Uterus (tissue), 4 donors: ENCODE measurements around the gene LCE4A. TPM values are rescaled to one million over a fixed set of nuclear protein-coding genes. Genes with fewer than 3 reads are reported as not detected.

ENCODE experiments used
- DNase-seq, 2 donors: peaks; one replicate each; pipeline ENCODE4 v3.0.0-alpha.2; 2019 to 2020
- H3K27ac ChIP-seq, 2 donors: fragments of 200-600 bp; sonication (generic); 1 replicate in 1 of 2; 2 replicates in 1 of 2; pipeline ENCODE4 v1.5.1; 2016 to 2018
- H3K27me3 ChIP-seq, 2 donors: fragments of 200-600 bp; sonication (generic); one replicate each; pipeline ENCODE4 v1.5.1; 2018 to 2019; ENCODE audit warnings: control low read depth in 1 of 2
- H3K36me3 ChIP-seq, 2 donors: fragments of 200-600 bp; sonication (generic); one replicate each; pipeline ENCODE4 v1.5.1; 2019; ENCODE audit warnings: control low read depth in 1 of 2
- H3K4me1 ChIP-seq, 2 donors: fragments of 200-600 bp; sonication (generic); one replicate each; pipeline ENCODE4 v1.5.1; 2018 to 2019; ENCODE audit warnings: control low read depth in 1 of 2
- H3K4me3 ChIP-seq, 2 donors: fragments of 200-600 bp; sonication (generic); 1 replicate in 1 of 2; 2 replicates in 1 of 2; pipeline ENCODE4 v1.5.1; 2018 to 2019; ENCODE audit warnings: mild to moderate bottlenecking in 1 of 2
- H3K9me3 ChIP-seq, 2 donors: fragments of 200-600 bp; sonication (generic); one replicate each; pipeline ENCODE4 v1.5.1; 2019; ENCODE audit warnings: control low read depth in 1 of 2
- POLR2A ChIP-seq, 2 donors: fragments of 450-650 bp; IDR thresholded peaks; one replicate each; pipeline ENCODE4 v1.6.1; 2016; ENCODE audit warnings: antibody characterized with exemption in 2 of 2, mild to moderate bottlenecking in 1 of 2, moderate library complexity in 1 of 2
- intact Hi-C: fragments of 100-400 bp; cut with DNase I; formaldehyde crosslinking; loops from one replicate; pipeline ENCODE4 v1.15.1; 2023; ENCODE audit warnings: low total_unique reads
- total RNA-seq, 4 donors: library from RNA; depleted of rRNA in 3 of 4; stranded (reverse); fragments of >200 nt in 3 of 4; gene quantifications; one replicate each; pipeline versions ENCODE4 v1.1.0 to v1.2.4, GENCODE V29; 2014 to 2023
- TF ChIP-seq, protein P1 (sequence below), 4 experiments: fragments of 200-600 bp in 2 of 4; fragments of 450-650 bp in 2 of 4; sonication (generic) in 2 of 4; IDR thresholded peaks; one replicate each; pipeline ENCODE4 v1.5.1; 2016 to 2019; ENCODE audit warnings: antibody characterized with exemption in 4 of 4, mild to moderate bottlenecking in 2 of 4, moderate library complexity in 1 of 4
- donor health status: DM: yes; HTN: yes; CAD: no.

Gene LCE4A
- total RNA-seq, 4 donors from 2014 or later, result not detected

- TF ChIP-seq, protein P1, sequence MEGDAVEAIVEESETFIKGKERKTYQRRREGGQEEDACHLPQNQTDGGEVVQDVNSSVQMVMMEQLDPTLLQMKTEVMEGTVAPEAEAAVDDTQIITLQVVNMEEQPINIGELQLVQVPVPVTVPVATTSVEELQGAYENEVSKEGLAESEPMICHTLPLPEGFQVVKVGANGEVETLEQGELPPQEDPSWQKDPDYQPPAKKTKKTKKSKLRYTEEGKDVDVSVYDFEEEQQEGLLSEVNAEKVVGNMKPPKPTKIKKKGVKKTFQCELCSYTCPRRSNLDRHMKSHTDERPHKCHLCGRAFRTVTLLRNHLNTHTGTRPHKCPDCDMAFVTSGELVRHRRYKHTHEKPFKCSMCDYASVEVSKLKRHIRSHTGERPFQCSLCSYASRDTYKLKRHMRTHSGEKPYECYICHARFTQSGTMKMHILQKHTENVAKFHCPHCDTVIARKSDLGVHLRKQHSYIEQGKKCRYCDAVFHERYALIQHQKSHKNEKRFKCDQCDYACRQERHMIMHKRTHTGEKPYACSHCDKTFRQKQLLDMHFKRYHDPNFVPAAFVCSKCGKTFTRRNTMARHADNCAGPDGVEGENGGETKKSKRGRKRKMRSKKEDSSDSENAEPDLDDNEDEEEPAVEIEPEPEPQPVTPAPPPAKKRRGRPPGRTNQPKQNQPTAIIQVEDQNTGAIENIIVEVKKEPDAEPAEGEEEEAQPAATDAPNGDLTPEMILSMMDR (IDR thresholded peaks at IDR 0.05), result no peak
- TF ChIP-seq POLR2A (IDR thresholded peaks at IDR 0.05), result no peak
- H3K27ac ChIP-seq, result no peak overlapping the region
- no peaks in the 10 kb centered on the region for H3K4me1 ChIP-seq
- intact Hi-C loops, result no loop called here
- no peaks in the 10 kb centered on the region for H3K9me3 ChIP-seq
- H3K4me3 ChIP-seq, result no peak overlapping the region
- H3K27me3 ChIP-seq, result no peaks in the 10 kb centered on the region
- H3K36me3 ChIP-seq, result no peaks in the 10 kb centered on the region
- DNase-seq, result no peak
Observed at GRCh38 chr1:152699746-152700145, 8.2 kb upstream of the LCE4A start.

- H3K9me3 ChIP-seq, result no peaks in the 10 kb centered on the region
- no peaks in the 10 kb centered on the region for H3K36me3 ChIP-seq
- no peak overlapping the region for H3K4me3 ChIP-seq
- no peaks in the 10 kb centered on the region for H3K4me1 ChIP-seq
- no peak for TF ChIP-seq POLR2A (IDR thresholded peaks at IDR 0.05)
- TF ChIP-seq, protein P1 (IDR thresholded peaks at IDR 0.05), result no peak
- H3K27ac ChIP-seq, result no peak overlapping the region
- no peaks in the 10 kb centered on the region for H3K27me3 ChIP-seq
- intact Hi-C loops, result no loop called here
- no peak for DNase-seq
Observed at GRCh38 chr1:152718238-152718637, 10.3 kb downstream of the LCE4A start.

DNA sequence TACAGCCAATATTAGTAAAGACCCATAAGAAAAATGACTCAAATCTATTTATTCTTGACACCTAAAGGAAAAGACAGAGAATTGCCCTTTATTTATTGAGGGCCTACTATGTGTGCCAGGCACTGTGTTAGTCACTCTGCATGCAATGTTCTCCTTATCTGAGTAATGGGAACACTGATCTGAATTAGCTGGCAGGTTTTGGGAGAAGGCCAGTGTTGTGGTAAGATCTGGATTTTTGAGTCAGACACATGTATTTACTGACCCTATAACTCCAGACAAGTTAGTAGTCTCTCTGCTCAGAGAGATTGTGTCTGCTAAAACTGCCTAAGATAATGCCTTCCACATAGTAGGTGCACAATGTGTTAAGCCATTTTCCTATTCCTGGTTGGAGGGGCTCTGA lies 17.3 kb downstream of the LCE4A start:
- TF ChIP-seq, protein P1 (IDR thresholded peaks at IDR 0.05), result no peak
- no peak for TF ChIP-seq POLR2A (IDR thresholded peaks at IDR 0.05)
- Histone ChIP-seq H3K27me3 (no peaks in the 10 kb centered on the region), H3K36me3 (no peaks in the 10 kb centered on the region), H3K4me3 (no peak overlapping the region), H3K4me1 (no peaks in the 10 kb centered on the region), H3K9me3 (no peaks in the 10 kb centered on the region), H3K27ac (no peak overlapping the region)
- no peak for DNase-seq
- intact Hi-C loops, result no loop called here

GRCh38 chr1:152728986-152729385 lies 21.0 kb downstream of the LCE4A start:
- H3K4me3 ChIP-seq, result no peak overlapping the region
- DNase-seq, result no peak
- H3K27me3 ChIP-seq, result no peaks in the 10 kb centered on the region
- TF ChIP-seq POLR2A (IDR thresholded peaks at IDR 0.05), result no peak
- TF ChIP-seq, protein P1 (IDR thresholded peaks at IDR 0.05), result no peak
- H3K27ac ChIP-seq, result no peak overlapping the region
- no peaks in the 10 kb centered on the region for H3K4me1 ChIP-seq
- H3K9me3 ChIP-seq, result no peaks in the 10 kb centered on the region
- H3K36me3 ChIP-seq, result no peaks in the 10 kb centered on the region
- intact Hi-C loops, result no loop called here

DNA sequence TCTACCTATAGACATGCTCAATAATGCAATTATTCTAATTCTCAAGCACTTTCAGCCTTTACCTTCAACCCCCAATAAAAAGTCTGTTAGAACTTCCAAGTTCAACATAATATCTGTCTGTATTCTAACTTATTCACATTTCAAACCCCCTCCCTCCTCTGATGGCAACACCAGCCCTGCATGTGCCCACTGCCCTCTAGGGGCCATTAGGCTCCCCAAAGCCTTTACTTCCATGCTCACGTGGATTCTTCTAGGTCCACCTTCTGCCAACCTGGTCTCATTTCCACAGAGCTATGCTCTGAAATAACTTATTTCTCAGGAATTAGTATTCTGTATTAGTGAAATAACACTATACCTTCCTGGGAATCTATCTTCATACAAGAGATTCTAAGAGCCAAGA lies 27.7 kb downstream of the LCE4A start:
- intact Hi-C loops, result no loop called here
- DNase-seq, result no peak
- H3K27ac ChIP-seq, result no peak overlapping the region
- H3K4me3 ChIP-seq, result no peak overlapping the region
- no peaks in the 10 kb centered on the region for H3K4me1 ChIP-seq
- H3K27me3 ChIP-seq, result no peaks in the 10 kb centered on the region
- no peaks in the 10 kb centered on the region for H3K36me3 ChIP-seq
- no peak for TF ChIP-seq POLR2A (IDR thresholded peaks at IDR 0.05)
- TF ChIP-seq, protein P1 (IDR thresholded peaks at IDR 0.05), result no peak
- H3K9me3 ChIP-seq, result no peaks in the 10 kb centered on the region
